ENCODE data around the gene EIF4G1. TPM values are rescaled to one million over a fixed set of nuclear protein-coding genes. Genes with fewer than 3 reads are reported as not detected.
A peak's percentile ranks its signal among the peaks of the same experiment; 100 is the strongest.

EIF4G1 gene
- total and polyA plus RNA-seq, 2 of the 4 experiments (the other 2 are of a cell fraction), result 225 to 274 TPM

GRCh38 chr3:184333190-184333589 is 18.8 kb downstream of the EIF4G1 start:
- in situ Hi-C loops (cut with MboI; ENCODE audit: low sequenced_read_pairs) (no loop called here), intact Hi-C loops (cut with micrococcal nuclease) (no loop called here), dilution Hi-C loops (cut with HindIII; ENCODE audit: low sequenced_read_pairs, unreplicated experiment) (no loop called here)
- Histone ChIP-seq H4K8ac (ENCODE audit: low read depth in 2 of 2, low read length in 2 of 2) (peak overlapping the region; percentile 8 to 69; a peak in 2 of 4 replicates), H3K27ac (ENCODE audit: insufficient read depth, low read length) (peak overlapping the region; percentile 59), H2AK9ac (replicated peaks; ENCODE audit: low read depth, low read length, poor library complexity) (peak overlapping the region; percentile 80), H3K4me2 (ENCODE audit: low read depth, low read length) (no peak overlapping the region), H3K27me3 (ENCODE audit: control insufficient read depth, insufficient read depth, low read length) (no peaks in the 10 kb centered on the region), H2AK5ac (ENCODE audit: low read depth, low read length) (peak overlapping the region; percentile 91), H2BK5ac (ENCODE audit: low read depth, low read length, poor library complexity, severe bottlenecking) (peak overlapping the region; percentile 93), H3K9ac (ENCODE audit: low read depth, low read length) (peak overlapping the region; percentile 5; the same call in 1 of the 2 replicates), H3K14ac (replicated peaks; ENCODE audit: low read depth, low read length) (peak overlapping the region; percentile 66), H3K4ac (ENCODE audit: low read depth, low read length) (peak overlapping the region; percentile 70), H3K36me3 (ENCODE audit: control insufficient read depth, insufficient read depth, low read length) (peaks cover 59% of the 10 kb centered on the region), H3K9me1 (ENCODE audit: insufficient read depth, low read length) (peaks cover 24% of the 10 kb centered on the region), H3K79me1 (ENCODE audit: low read depth in 1 of 2, low read length in 2 of 2) (peaks cover 15 to 73% of the 10 kb centered on the region in 2 experiments; a peak in 3 of 4 replicates), H4K20me1 (ENCODE audit: insufficient read depth, low read length) (peaks cover 65% of the 10 kb centered on the region), H4K91ac (ENCODE audit: insufficient read depth, low read depth, low read length) (no peak overlapping the region), H3K4me1 (ENCODE audit: control insufficient read depth, insufficient read depth, low read length) (peaks cover 30% of the 10 kb centered on the region), H2AFZ (replicated peaks; ENCODE audit: low read length, poor library complexity) (no peak overlapping the region), H2BK20ac (ENCODE audit: low read depth, low read length) (peak overlapping the region; percentile 72; the same call in 1 of the 2 replicates), H3K18ac (ENCODE audit: low read depth, low read length) (peak overlapping the region; percentile 4; the same call in 1 of the 2 replicates), H3K23ac (ENCODE audit: low read depth, low read length) (peak overlapping the region; percentile 75; the same call in 1 of the 2 replicates), H3K56ac (ENCODE audit: extremely low read depth, insufficient read depth, low read length) (0 out of 2 replicates have a peak overlapping the region, but pooled peaks have one; percentile 16), H2BK120ac (ENCODE audit: low read depth, low read length) (peak overlapping the region; percentile 71; the same call in 1 of the 2 replicates), H4K5ac (ENCODE audit: low read depth, low read length) (peak overlapping the region; percentile 27; the same call in 1 of the 2 replicates), H3K9me3 (ENCODE audit: control insufficient read depth, insufficient read depth, low read length) (no peaks in the 10 kb centered on the region), H3K4me3 (ENCODE audit: insufficient read depth, low read depth, low read length) (no peak overlapping the region), H2BK15ac (ENCODE audit: low read depth, low read length) (0 out of 3 replicates have a peak overlapping the region, but pooled peaks have one; percentile 13)
- CTCF ChIA-PET, result no interaction called here
- no peak for TF ChIP-seq MAFK (IDR thresholded peaks at IDR 0.05; ENCODE audit: low read depth, low read length)
- no peak for TF ChIP-seq MAZ (IDR thresholded peaks at IDR 0.05; ENCODE audit: borderline replicate concordance, low read depth, low read length)
- TF ChIP-seq CHD1 (IDR thresholded peaks at IDR 0.05; ENCODE audit: low read depth, low read length), result no peak
- no peak for TF ChIP-seq ELK1 (IDR thresholded peaks at IDR 0.05; ENCODE audit: borderline replicate concordance, low read depth, low read length)
- no peak for TF ChIP-seq POLR2A (IDR thresholded peaks at IDR 0.05; ENCODE audit: low read depth, low read length)
- no peak for TF ChIP-seq CTCF (conservative IDR thresholded peaks at IDR 0.05; ENCODE audit: low read depth, low read length)
- no peak for TF ChIP-seq RFX5 (IDR thresholded peaks at IDR 0.05; ENCODE audit: low read depth, low read length)
- BruUV-seq (replicated peaks), result no TSS peak
- DNase-seq (no peak), ATAC-seq (ENCODE audit: low read depth) (no peak)
- POLR2A ChIA-PET (ENCODE audit: unreplicated experiment), result no interaction called here
- 87% methylated on average over 6 of the region's 6 CpGs; no CpG with 5 or more reads in 1 of the 2 experiments for WGBS, 2 experiments (ENCODE audit: extremely low coverage in 2 of 2, insufficient read length in 1 of 2)

Data from IMR-90 (cell line).